ENCODE data around the gene GPR158. TPM values are rescaled to one million over a fixed set of nuclear protein-coding genes. Genes with fewer than 3 reads are reported as not detected.

Gene GPR158
- total RNA-seq, 2 donors from 2014 or later = 0.07 to 0.16 TPM

GRCh38 chr10:25509151-25509550 lies 334.4 kb downstream of the GPR158 start:
- Histone ChIP-seq H3K4me3 (no peak overlapping the region), H3K36me3 (no peaks in the 10 kb centered on the region), H3K27me3 (no peaks in the 10 kb centered on the region), H3K27ac (no peak overlapping the region), H3K4me1 (no peaks in the 10 kb centered on the region), H3K9ac (ENCODE audit: low read depth in 2 of 2, low read length in 2 of 2) (no peak overlapping the region), H3K9me3 (no peaks in the 10 kb centered on the region)
- TF ChIP-seq CTCF (IDR thresholded peaks at IDR 0.05) = no peak
- intact Hi-C loops (cut with DNase I) = no loop called here
- DNase-seq = no peak

GRCh38 chr10:25522294-25522693 lies 347.5 kb downstream of the GPR158 start:
- no peak overlapping the region for H3K9ac ChIP-seq (ENCODE audit: low read depth in 2 of 2, low read length in 2 of 2)
- DNase-seq = no peak
- intact Hi-C loops (cut with DNase I) = no loop called here
- H3K27ac ChIP-seq = no peak overlapping the region
- no peaks in the 10 kb centered on the region for H3K4me1 ChIP-seq
- TF ChIP-seq CTCF (IDR thresholded peaks at IDR 0.05) = no peak
- H3K36me3 ChIP-seq = no peaks in the 10 kb centered on the region
- H3K27me3 ChIP-seq = no peaks in the 10 kb centered on the region
- no peak overlapping the region for H3K4me3 ChIP-seq
- H3K9me3 ChIP-seq = no peaks in the 10 kb centered on the region

- DNase-seq = no peak
- intact Hi-C loops (cut with DNase I) = no loop called here
- Histone ChIP-seq H3K9me3 (no peaks in the 10 kb centered on the region), H3K27ac (no peak overlapping the region), H3K27me3 (no peaks in the 10 kb centered on the region), H3K4me1 (no peaks in the 10 kb centered on the region), H3K36me3 (no peaks in the 10 kb centered on the region), H3K9ac (ENCODE audit: low read depth in 2 of 2, low read length in 2 of 2) (no peak overlapping the region), H3K4me3 (no peak overlapping the region)
- no peak for TF ChIP-seq CTCF (IDR thresholded peaks at IDR 0.05)
Measured at GRCh38 chr10:25522946-25523608, 348.3 kb downstream of the GPR158 start.

GRCh38 chr10:25530306-25530705 lies 355.5 kb downstream of the GPR158 start:
- Histone ChIP-seq H3K36me3 (no peaks in the 10 kb centered on the region), H3K27ac (no peak overlapping the region), H3K4me3 (no peak overlapping the region), H3K4me1 (no peaks in the 10 kb centered on the region), H3K9me3 (no peaks in the 10 kb centered on the region), H3K27me3 (no peaks in the 10 kb centered on the region), H3K9ac (ENCODE audit: low read depth in 2 of 2, low read length in 2 of 2) (no peak overlapping the region)
- intact Hi-C loops (cut with DNase I) = no loop called here
- TF ChIP-seq CTCF (IDR thresholded peaks at IDR 0.05) = no peak
- DNase-seq = no peak

- Histone ChIP-seq H3K9me3 (no peaks in the 10 kb centered on the region), H3K4me3 (no peak overlapping the region), H3K4me1 (no peaks in the 10 kb centered on the region), H3K36me3 (no peaks in the 10 kb centered on the region), H3K27me3 (no peaks in the 10 kb centered on the region), H3K27ac (no peak overlapping the region), H3K9ac (ENCODE audit: low read depth in 2 of 2, low read length in 2 of 2) (no peak overlapping the region)
- no peak for DNase-seq
- intact Hi-C loops (cut with DNase I) = no loop called here
- no peak for TF ChIP-seq CTCF (IDR thresholded peaks at IDR 0.05)
Measured at GRCh38 chr10:25531457-25532061, 356.8 kb downstream of the GPR158 start.

Measured in colonic mucosa (tissue), 4 donors.